HG02884 (cell line): ENCODE data around the gene GSTK1.
"Not testable (repeated sequence)": the region's sequence is repeated elsewhere in the genome, so short reads cannot be mapped to it uniquely, and the experiment has no call there.

ENCODE experiments used
- ATAC-seq: cut with Tn5 transposase; IDR thresholded peaks from one replicate; pipeline ENCODE4 v1.9.1; 2021; ENCODE audit warnings: mild to moderate bottlenecking, moderate library complexity; ENCODE audit not compliant: unreplicated experiment

Gene GSTK1

DNA sequence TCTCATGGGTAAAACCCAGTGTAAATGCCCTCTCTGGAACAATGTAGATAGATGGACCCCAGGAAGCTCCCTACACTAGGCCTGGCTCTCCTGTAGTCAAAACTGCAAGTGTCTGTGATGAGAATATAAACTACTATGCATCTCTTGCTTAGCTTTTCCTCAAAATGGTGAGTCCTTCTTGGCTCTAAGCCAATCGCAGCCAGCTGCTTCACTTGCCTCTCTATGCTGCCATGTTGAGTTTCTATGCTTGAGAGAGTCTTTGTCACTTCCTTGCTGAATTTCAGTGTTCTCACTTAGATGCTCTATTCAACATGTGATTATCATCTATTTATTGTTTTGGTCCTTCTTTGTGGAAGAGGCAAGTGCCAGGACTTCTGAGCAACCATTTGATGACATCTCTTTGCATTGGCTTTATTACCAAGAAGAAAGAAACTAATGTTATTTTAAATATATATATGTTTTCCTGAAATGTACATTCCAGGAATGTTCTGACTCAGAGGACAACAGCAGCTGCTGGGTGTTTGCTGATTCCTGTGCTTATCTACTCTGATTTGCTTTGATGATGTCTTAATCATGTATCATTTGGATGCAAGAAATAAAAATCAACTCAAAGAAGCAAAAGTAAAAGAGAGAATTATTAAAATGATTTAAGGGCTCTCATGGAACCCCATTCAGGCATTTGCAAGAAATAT lies 24.8 kb upstream of the GSTK1 start:
- no peak for ATAC-seq

DNA sequence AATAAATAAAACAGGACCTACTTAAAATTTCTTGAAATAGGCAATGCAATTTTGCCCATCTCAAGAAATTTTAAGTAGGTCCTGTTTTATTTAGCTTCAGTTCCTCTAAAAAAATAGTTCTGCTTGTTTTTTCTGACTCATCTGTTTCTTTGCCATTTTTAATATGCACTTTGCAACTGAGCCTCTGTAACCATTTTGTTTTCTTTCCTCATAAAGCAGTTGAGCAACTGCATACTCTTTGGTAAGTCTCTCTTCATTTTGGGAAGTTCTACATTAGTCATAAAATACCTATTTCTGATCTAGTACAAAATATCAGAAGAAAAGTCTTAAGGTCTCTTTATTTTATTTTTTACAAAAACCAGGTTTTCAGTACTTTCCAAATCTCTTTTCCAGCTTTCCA lies 23.4 kb upstream of the GSTK1 start:
- ATAC-seq: no peak

DNA sequence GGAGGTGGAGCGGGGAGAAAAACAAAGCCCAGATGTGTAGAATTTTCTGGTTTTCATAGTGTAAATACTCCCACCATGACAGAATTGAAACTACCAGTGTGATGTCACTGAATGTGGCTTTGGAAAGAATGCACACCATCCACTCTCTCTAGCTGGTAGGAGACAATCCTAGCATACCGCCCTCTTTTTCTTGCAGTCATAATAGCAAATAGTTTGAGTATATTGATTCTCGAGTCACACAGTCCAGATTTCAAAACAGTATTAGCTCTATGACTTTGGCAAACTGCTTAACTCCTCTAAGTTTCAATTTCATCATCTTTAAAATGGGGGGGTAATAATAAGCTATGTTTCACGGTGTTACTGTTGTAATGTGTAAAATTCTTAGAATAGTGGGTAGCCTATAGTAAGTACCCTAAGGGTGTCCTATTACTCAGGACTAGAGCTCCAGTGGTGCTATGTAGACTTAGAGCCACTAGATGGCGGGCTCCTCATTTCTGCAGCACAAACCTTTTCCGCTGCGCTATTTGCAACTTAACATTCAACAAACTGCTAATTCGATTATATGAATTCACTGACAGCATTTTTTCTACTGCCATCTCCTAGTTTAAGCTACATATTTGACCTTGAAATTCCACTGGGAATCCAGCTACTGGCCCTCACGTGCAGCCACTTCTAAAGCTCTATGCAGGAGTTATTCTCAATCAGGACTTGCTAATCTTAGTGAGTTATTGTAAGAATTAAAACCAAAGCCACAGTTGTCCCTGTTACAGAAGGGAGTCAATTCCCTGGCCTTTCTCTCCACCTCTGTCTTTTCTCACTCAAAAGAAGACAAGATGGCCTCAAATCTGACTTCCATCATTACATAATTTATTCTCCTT lies 22.7 kb upstream of the GSTK1 start:
- peak; percentile 94 for ATAC-seq

DNA sequence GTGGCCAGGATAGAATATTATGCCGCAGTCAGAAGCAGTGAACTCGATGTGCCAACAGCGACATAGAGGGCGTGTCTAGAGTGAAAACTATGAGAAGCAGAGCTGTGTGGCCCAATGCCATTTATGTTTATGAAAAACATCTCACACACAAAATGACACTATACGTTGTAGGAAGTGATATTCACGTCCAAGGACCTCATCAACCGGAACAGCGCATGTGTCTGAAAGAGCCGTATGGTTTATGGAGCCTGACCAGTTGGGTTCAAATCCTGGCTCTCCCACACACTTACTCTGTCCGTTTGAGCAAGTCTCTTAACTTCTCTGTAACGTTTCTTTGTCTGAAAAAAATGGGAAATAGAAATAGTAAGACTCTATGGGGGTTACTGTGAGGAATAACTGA lies 20.9 kb upstream of the GSTK1 start:
- no peak for ATAC-seq

DNA sequence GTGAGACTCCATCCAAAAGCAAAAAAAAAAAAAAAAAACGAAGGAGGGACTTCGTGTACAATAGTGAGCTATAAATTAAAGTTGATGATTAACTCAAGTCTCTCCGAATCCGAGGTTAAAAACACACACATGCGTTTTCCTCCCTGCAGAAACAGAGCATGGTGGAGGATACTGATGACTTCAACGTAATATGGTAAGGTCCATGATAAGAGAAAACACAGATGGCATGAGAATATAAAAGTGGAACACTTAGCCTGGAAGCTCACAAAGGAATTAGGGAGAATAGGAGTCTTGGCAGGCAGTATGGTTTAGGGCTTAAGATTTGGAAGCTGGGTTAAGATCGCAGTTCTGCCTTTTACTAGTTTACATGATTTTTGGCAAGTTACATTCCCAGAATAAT lies 20.1 kb upstream of the GSTK1 start:
- no peak for ATAC-seq

DNA sequence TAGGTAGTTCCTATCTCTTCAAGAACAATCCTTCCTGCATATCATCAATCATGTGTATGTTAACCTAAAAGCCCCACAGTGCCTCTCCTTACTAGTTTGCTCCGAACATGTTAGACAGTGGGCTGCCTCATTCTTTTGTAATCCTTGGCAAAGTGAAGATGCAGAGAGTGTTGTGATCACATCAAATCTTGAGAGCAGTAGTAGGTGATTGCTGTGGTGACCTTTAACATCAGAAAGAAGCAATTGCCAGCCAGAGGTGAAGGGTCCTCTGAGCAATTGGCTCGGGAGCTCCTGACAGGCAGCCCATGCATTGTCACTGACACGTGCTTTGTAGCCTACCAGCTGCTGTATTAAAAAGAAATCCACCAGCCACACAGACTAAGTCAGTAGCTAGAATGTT lies 19.6 kb upstream of the GSTK1 start:
- ATAC-seq: no peak

DNA sequence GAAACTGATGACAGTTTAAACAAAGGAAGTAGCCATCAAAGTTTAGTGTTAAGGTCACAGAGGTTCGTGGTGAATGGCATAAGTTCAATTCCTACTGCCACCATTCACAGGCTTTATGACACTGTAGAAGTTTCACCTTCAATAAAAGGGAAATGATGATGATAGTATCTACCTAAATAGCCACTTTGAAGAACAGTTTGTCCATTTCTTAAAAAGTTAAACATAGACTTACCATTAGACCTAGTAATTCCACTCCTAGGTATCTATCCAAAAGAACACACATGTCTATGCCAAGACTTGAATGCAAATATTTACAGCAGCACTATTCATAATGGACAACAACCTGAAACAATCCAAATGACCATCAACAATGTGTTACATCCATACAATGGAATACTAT lies 18.9 kb upstream of the GSTK1 start:
- no peak for ATAC-seq

DNA sequence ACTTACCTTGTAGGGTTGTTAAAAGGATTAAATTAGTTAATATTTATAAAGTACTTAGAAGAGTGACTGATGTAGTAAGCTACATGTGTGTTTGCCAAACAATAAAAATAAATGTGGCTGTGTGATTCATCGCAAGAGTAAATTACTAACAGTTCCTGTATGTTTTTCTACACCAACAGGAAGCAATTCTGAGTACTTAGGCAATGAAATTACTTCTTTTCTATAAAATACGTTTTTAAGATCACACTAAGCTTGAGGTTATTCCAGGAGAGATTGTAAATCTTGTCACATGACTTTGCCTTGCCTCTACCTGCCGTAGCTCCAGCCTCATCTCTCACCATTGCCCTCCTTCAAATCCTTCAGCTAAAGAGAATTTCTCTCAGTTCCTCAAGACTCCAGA lies 18.1 kb upstream of the GSTK1 start:
- ATAC-seq: no peak

DNA sequence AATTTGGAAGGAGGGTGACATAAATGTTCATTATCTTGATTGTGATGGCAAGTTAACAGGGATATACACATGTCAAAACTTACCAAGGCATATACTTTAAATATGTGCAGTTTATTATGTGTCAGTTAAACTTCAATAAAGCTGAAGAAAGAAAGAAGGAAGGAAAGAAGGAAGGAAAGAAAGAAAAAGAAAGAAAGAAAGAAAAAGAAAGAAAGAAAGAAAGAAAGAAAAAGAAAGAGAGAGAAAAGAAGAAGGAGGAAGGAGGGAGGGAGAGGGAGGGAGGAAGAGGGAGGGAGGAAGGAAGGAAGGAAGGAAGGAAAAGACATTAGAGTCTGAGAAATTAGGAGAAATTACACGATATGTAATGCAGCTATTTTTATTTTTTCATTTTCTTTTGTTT lies 15.9 kb upstream of the GSTK1 start:
- no peak for ATAC-seq

DNA sequence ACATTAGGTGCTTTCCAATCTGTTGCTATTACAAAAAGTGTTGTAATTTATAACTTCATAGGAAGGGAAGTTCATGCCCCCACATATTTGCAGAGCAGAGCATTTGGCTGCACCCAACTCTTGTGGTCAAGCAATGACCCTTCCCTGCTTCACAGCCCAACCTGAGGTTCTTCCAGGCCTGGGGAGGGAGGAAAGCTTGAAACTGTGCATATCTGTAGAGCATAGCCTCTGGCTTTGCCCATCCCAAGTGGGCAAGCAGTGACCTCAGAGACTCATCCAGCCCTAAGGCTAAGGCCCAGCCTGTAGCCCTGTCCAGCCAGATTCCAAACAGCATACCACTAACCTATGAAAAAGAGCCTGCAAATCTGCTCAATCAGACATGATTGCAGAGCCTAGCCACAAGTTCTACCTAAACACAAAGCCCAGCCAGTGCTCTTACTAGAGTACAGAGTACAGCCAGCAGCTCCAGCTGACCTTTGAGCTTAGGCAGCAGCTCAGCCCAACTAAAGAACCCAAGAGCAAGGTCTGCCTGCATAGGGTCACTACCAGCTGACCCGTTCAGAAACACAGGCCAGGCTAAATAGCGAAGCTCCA lies 14.4 kb upstream of the GSTK1 start:
- ATAC-seq: no peak

DNA sequence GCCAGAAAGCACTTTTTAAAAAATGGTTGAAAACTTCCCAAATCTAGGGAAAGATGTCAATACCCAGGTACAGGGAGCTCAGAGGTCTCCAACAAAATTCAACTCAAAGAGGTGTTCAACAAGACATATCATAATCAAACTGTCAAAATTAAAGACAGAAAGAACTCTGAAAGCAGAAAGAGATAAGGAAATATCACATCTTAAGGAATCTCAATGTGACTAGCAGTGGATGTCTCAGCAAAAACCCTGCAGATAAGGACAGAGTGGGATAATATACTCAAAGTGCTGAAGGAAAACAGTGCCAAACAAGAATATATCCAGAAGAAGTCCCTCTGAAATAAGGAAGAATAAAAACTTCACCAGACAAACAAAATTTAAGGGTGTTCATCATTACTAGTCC lies 13.0 kb upstream of the GSTK1 start:
- ATAC-seq: no peak

DNA sequence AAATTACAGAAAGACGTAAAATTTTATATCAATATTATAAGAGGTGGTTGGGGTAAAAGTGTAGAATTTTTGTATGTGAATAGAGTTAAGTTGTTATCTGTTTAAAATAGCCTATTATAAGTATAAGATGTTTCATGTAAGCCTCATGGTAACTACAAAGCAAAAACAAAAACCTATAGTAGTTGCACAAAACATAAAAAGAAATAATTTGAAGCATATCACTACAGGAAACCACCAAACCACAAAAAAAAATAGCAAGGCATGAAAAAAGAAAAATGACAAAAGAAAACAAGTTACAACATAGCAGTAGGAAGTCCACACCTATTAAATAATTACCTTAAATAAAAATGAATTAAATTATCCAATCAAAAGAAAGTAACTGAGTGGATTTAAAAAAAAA lies 12.4 kb upstream of the GSTK1 start:
- no peak for ATAC-seq

DNA sequence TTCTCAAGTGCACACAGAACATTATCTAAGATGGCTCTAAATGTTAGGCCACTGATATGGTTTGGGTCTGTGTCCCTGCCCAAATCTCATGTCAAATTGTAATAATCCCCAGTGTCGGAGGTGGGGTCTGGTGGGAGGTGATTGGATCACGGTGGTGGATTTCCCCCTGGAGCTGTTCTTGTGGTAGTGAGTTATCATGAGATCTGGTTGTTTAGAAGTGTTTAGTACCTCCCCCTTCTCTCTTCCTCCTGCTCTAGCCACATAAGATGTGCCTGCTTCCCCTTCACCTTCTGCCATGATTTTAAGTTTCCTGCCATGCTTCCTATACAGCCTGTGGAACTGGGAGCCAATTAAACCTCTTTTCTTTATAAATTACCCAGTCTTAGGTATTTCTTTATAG lies 11.2 kb upstream of the GSTK1 start:
- ATAC-seq: no peak

DNA sequence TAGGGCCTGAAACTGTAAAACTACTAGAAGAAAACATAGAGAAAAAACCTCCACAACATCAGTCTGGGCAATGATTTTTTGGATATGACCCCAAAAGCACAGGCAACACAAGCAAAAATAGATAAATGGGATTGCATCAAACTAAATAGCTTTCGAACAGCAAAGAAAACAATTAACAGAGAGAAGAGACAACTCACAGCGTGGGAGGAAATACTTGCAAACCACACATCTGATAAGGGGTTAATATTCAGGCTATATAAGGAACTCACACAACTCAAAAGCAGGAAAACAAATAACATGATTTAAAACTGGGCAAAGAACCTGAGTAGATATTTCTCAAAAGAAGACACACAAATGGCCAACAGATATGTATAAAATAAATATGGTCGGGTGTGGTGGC lies 7.7 kb upstream of the GSTK1 start:
- ATAC-seq: no peak

DNA sequence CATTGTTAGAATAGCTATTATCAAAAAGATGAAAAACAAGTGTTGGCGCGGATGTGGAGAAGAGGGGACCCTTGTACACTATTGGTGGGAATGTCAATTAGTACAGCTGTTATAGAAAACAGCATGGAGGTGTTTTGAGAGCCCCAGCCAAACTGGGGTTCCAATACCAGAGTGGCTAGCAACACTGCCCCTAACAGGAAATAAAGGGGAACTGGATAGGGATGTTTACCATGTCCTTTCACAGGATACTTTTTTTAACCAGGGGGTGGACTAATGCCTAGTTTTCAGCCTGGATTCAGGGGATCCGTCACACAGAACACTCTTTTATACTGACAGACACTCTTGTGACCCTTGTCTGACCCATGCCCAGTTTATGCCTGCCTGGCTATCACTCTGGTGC lies 6.9 kb upstream of the GSTK1 start:
- ATAC-seq: peak; percentile 1

DNA sequence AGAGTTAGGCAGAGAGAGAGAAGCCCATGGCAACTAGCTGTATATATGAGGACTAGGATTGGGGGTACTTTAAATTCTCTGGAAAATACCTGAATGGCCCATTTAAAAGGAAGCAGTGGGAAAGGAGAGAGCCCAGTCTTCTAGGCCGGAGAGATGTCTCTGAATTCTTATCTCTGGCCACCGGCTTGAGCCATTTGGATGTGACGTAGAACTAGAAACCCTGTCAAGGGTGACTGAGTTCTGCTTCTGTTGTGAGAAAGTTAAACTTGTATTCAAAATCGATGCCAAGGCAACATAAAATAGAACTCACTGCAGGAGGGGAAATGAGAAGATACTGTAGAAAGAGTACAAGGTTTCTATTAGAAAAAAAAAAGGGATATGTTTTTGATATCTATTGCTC lies 6.3 kb upstream of the GSTK1 start:
- ATAC-seq: peak; percentile 77

DNA sequence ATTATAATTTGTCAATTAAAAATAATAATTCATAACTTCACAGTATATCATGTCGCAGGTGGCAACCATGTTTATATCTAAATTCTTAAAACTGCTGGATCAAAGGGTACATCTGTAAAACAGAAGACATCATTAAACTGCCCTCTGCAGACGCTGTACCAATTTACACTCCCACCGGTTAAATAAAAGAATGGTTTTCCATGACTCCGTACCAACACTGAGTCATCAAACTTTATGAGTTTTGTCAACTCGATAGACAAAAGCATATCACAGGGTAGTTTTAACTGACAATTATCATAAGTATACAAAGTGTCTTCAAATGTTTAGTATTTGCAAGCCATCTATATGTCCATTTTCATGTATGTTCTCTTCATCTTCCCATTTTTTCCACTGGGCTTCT lies 5.7 kb upstream of the GSTK1 start:
- ATAC-seq: no peak

DNA sequence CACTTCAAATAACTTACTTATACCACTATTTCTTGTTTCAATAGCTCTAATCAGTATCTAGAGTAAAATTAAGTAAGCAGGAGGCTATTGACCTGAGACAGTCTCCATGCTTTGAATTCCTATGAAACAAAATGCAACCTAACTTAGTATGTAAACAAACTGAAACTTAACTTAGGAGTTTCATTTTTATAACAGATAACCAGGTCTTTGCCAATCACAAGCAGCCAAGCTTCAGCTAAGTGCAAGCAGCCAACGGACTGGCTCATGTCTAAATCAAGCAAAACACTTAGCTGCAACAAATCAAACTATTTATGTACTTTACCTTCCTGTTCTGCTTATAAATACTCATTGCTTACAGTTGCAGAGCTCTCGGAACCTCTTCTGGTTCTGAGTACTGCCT lies 4.4 kb upstream of the GSTK1 start:
- peak; percentile 42 for ATAC-seq

DNA sequence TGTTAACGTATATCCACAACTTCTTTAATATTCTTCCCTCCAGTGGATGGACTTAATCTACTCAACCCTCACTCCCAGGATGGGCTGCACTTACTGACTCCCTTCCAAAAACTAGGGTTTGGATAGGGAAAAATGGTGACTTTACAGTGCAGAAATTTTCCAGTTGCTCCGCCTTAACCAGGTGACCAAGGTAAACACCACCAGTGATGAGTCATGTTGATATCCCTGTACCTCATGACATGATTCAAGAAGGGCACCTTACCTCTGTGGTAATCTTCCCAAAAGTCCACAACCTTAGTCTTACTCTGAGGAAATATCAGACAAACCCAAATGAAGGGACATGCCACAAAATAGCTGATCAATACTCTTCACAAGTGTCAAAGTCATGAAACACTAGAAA lies 3.5 kb upstream of the GSTK1 start:
- no peak for ATAC-seq

DNA sequence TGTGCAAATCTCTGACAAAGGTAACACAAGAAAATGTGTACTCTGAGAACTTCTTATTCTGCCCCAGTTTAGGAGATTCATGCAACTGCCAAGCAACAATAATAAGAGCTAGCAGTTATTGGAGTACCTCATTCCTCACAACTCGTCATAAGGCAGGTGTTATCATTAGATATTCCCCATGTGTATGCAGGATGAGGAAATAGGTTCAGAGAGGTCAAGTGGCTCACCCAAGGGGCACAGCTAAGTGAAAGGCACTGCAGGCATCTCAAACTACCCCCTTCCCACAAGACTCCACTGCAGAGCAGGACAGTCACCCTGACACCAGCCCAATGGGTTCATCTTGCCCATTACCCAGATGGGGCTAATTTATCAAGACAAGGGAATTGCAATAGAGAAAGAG lies 1.3 kb upstream of the GSTK1 start:
- ATAC-seq: no peak

DNA sequence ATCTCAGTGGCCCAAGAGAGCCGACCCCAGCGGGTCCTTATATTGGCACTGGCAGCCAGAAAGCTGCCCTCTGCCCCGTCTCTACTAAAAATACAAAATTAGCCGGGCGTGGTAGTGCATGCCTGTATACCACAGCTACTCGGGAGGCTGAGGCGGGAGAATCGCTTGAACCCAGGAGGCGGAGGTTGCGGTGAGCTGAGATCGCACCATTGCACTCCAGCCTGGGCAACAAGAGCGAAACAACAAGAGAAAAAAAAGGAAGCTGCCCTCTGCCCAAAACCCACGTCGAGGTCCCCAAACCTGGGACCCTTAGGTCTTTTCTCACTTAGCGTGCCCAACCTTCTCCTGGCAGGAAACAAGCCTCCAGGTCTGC lies 941 bp downstream of the GSTK1 start:
- not testable (repeated sequence) for ATAC-seq

DNA sequence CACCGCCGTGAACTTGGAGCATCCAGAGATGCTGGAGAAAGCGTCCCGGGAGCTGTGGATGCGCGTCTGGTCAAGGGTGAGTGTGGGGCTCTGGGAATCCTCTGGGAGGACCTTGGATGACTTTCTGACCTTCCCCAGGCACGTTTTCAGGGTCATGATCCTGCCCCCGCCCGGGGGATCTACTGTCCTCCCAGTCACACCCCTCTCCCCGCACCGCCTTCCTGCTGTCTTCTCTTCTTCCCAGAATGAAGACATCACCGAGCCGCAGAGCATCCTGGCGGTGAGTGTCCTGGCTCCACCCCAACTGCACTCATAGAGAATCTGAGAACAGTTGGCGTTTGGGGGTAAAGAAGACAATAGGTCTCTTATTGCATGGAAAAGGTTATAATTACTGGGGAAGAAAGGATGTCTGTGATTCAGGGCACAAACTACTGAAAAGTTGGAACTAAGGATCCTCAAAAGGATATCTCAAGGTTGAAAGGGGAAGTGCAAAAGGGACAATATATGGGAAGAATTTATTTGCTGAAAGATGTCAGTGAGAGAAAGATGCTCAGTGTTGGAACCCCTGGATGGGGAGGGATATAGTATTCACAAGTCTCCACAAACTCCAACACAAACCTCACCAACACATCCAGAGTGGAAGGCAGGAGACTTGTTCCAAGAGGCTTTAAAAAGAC lies 1.9 kb downstream of the GSTK1 start:
- no peak for ATAC-seq
